Spleen (tissue), 11 donors: ENCODE data around the gene ATP4B. TPM values are rescaled to one million over a fixed set of nuclear protein-coding genes. Genes with fewer than 3 reads are reported as not detected.

Source experiments
- DNase-seq: peaks from one replicate; pipeline ENCODE4 v3.0.0-alpha.2; 2020
- H3K27ac ChIP-seq, 8 donors: fragments of 200-600 bp; sonication (generic) in 7 of 8; 1 replicate in 4 of 8; 2 replicates in 4 of 8; pipeline versions ENCODE4 v1.5.0 to v1.8.0; 2016 to 2021; ENCODE audit warnings: inconsistent platforms in 4 of 8, mild to moderate bottlenecking in 4 of 8, moderate library complexity in 1 of 8
- H3K27me3 ChIP-seq, 7 donors: fragments of 200-600 bp; sonication (generic) in 6 of 7; replicated peaks in 1 of 7; 1 replicate in 4 of 7; 2 replicates in 3 of 7; pipeline versions ENCODE4 v1.5.0 to v1.8.0; 2016 to 2021; ENCODE audit warnings: inconsistent platforms in 3 of 7, mild to moderate bottlenecking in 1 of 7
- H3K36me3 ChIP-seq, 6 donors: fragments of 200-600 bp; sonication (generic) in 5 of 6; 1 replicate in 4 of 6; 2 replicates in 2 of 6; pipeline versions ENCODE4 v1.5.0 to v1.8.0; 2016 to 2021; ENCODE audit warnings: inconsistent platforms in 2 of 6
- H3K4me1 ChIP-seq, 6 donors: fragments of 200-600 bp; sonication (generic) in 5 of 6; 1 replicate in 3 of 6; 2 replicates in 3 of 6; pipeline versions ENCODE4 v1.5.0 to v1.8.0; 2016 to 2021; ENCODE audit warnings: inconsistent platforms in 3 of 6
- H3K4me3 ChIP-seq, 8 donors: fragments of 200-600 bp; sonication (generic) in 7 of 8; 1 replicate in 4 of 8; 2 replicates in 4 of 8; pipeline versions ENCODE4 v1.5.0 to v1.8.0; 2016 to 2021; ENCODE audit warnings: inconsistent platforms in 4 of 8, mild to moderate bottlenecking in 4 of 8, moderate library complexity in 2 of 8
- H3K9me3 ChIP-seq, 8 donors: fragments of 200-600 bp; sonication (generic) in 7 of 8; 1 replicate in 4 of 8; 2 replicates in 4 of 8; pipeline versions ENCODE4 v1.5.0 to v1.8.0; 2016 to 2021; ENCODE audit warnings: inconsistent platforms in 4 of 8
- POLR2A ChIP-seq, 3 donors: fragments of 450-650 bp; IDR thresholded peaks; one replicate each; pipeline ENCODE4 v1.5.1; 2017; ENCODE audit warnings: antibody characterized with exemption in 3 of 3, mild to moderate bottlenecking in 1 of 3
- POLR2AphosphoS5 ChIP-seq, 3 donors: sonication (generic); formaldehyde crosslinking; IDR thresholded peaks; one replicate each; pipeline ENCODE4 v1.5.1; 2017; ENCODE audit warnings: antibody characterized with exemption in 3 of 3
- WGBS, 5 donors: extraction: QIAGEN DNeasy Blood & Tissue Kit in 3 of 5; methylation state at CpG; one replicate each; pipeline versions ENCODE4 v1.1.5 to v1.1.7; 2013 to 2018; 5-methylcytosine and 5-hydroxymethylcytosine counted together
- intact Hi-C: fragments of 100-400 bp; cut with DNase I; formaldehyde crosslinking; loops from one replicate; pipeline ENCODE4 v1.15.0; 2023; ENCODE audit warnings: low total_unique reads
- polyA plus RNA-seq, 3 donors: library from polyadenylated mRNA; stranded (reverse); fragments of 200-250 nt; gene quantifications; one replicate each; pipeline ENCODE4 v1.2.1, GENCODE V29; 2013
- total RNA-seq, 7 donors: library from RNA; depleted of rRNA in 3 of 7; stranded (reverse); fragments of >200 nt in 3 of 7; fragmentation: NEBNext Ultra II Directional in 4 of 7; extraction: Animal tissue kit (Norgen Biotek cat#: 25700) in 4 of 7; gene quantifications; one replicate each; pipeline versions ENCODE4 v1.1.0 to v1.2.1, GENCODE V29; 2016 to 2021
- TF ChIP-seq, protein P1 (sequence below), 11 experiments: fragments of 200-600 bp in 7 of 11; fragments of 450-650 bp in 4 of 11; sonication (generic) in 4 of 11; IDR thresholded peaks in 8 of 11; conservative IDR thresholded peaks in 3 of 11; 1 replicate in 7 of 11; 2 replicates in 4 of 11; pipeline versions ENCODE4 v1.4.0 to v1.8.0; 2016 to 2021; ENCODE audit warnings: antibody characterized with exemption in 11 of 11, inconsistent platforms in 4 of 11, mild to moderate bottlenecking in 1 of 11
- donor health status: healthy with polysubstance abuse.
- donor health status: DM: no; HTN: no; CAD: no; lungs with moderate emphysema.
- donor health status: DM: no; HTN: no; CAD: no.
- donor health status: Bipolar disorder and iron deficiency.
- donor health status: healthy.
- donor health status: DM: no; HTN: no; CAD: no.
- donor health status: DM: yes; HTN: yes; CAD: no.

Gene ATP4B
- total and polyA plus RNA-seq, 10 donors: 0.09 to 0.46 (median 0.23) TPM; not detected in 4

DNA sequence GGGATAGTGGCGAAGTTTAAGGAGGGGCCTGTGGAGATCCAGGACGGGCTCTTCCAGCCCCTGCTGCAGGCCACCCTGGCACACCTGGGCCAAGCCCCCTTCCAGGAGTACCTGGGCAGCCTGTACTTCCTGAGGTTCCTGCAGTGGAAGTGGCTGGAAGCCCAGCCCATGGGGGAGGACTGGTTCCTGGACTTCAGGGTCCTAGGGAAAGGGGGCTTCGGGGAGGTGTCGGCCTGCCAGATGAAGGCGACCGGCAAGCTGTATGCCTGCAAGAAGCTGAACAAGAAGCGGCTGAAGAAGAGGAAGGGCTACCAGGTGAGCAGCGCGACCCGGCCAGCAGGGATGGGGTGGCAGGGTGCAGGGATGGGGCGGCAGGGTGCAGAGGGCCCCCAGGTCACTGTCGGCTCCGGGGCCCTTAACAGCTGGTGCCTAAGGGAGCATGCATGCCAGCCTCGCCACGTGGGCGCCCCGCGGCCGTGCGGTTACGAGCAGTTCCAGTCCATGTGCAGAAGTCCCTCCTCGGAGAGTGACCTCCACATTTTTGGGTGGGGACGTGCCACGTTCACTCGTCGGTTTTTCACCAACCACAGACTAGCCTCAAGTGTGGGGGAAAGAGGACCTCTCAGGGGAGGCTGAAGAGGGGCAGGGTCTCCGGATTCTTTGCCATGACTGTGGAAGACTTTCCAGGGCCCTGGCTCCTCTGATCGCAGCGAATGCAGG is 9.9 kb upstream of the ATP4B start:
- Histone ChIP-seq H3K4me1 (no peaks in the 10 kb centered on the region), H3K4me3 (no peak overlapping the region), H3K36me3 (no peaks in the 10 kb centered on the region), H3K9me3 (no peaks in the 10 kb centered on the region), H3K27ac (no peak overlapping the region), H3K27me3 (peaks cover 0 to 6% (median 0%) of the 10 kb centered on the region in 7 donors)
- intact Hi-C loops: no loop called here
- peak; percentile 59 for DNase-seq
- TF ChIP-seq, protein P1, sequence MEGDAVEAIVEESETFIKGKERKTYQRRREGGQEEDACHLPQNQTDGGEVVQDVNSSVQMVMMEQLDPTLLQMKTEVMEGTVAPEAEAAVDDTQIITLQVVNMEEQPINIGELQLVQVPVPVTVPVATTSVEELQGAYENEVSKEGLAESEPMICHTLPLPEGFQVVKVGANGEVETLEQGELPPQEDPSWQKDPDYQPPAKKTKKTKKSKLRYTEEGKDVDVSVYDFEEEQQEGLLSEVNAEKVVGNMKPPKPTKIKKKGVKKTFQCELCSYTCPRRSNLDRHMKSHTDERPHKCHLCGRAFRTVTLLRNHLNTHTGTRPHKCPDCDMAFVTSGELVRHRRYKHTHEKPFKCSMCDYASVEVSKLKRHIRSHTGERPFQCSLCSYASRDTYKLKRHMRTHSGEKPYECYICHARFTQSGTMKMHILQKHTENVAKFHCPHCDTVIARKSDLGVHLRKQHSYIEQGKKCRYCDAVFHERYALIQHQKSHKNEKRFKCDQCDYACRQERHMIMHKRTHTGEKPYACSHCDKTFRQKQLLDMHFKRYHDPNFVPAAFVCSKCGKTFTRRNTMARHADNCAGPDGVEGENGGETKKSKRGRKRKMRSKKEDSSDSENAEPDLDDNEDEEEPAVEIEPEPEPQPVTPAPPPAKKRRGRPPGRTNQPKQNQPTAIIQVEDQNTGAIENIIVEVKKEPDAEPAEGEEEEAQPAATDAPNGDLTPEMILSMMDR (IDR thresholded peaks at IDR 0.05 in 8 of 11, conservative IDR thresholded peaks at IDR 0.05 in 3 of 11): no peak
- no peak for TF ChIP-seq POLR2AphosphoS5 (IDR thresholded peaks at IDR 0.05)
- TF ChIP-seq POLR2A (IDR thresholded peaks at IDR 0.05): no peak
- 84 to 93% (median 89%) methylated on average over 27 to 29 of the region's 29 CpGs for WGBS, 5 donors

DNA sequence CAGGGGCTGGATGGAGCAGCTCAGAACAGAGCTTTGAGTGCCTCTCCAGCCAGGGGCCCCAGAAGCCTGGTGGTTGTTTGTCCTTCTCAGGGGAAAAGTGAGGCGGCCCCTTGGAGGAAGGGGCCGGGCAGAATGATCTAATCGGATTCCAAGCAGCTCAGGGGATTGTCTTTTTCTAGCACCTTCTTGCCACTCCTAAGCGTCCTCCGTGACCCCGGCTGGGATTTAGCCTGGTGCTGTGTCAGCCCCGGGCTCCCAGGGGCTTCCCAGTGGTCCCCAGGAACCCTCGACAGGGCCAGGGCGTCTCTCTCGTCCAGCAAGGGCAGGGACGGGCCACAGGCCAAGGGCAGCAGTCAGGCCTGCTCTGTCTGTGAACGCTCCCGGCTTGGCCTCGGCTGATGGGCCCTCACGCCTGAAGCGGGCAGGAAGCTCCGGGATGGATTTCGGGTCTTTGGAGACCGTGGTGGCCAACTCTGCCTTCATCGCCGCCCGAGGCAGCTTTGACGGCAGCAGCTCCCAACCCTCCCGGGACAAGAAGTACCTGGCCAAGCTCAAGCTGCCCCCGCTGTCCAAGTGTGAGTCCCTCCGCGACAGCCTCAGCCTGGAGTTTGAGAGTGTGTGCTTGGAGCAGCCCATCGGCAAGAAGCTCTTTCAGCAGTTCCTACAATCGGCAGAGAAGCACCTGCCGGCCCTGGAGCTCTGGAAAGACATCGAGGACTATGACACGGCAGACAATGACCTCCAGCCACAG is 9.1 kb upstream of the ATP4B start, which contains the start of gene GRK1:
Gene GRK1, plus strand, starts transcription at position 269 of the 751 bp plus-strand sequence. Its CDS starts 168 bp downstream, at position 437.
- Histone ChIP-seq H3K27me3 (peaks cover 0 to 6% (median 0%) of the 10 kb centered on the region in 7 donors), H3K4me3 (no peak within 1 kb of the TSS), H3K27ac (no peak within 1 kb of the TSS), H3K36me3 (no peaks in the 10 kb centered on the region), H3K4me1 (no peaks in the 10 kb centered on the region), H3K9me3 (peaks cover 0 to 5% (median 2%) of the 10 kb centered on the region in 8 donors)
- intact Hi-C loops: no loop called here
- peak; percentile 72 for DNase-seq
- 81 to 85% (median 81%) methylated on average over 12 to 32 of the region's 32 CpGs for whole genome bisulfite sequencing, 5 donors
- TF ChIP-seq, protein P1 (IDR thresholded peaks at IDR 0.05 in 8 of 11, conservative IDR thresholded peaks at IDR 0.05 in 3 of 11): no peak
- TF ChIP-seq POLR2A (IDR thresholded peaks at IDR 0.05): no peak
- TF ChIP-seq POLR2AphosphoS5 (IDR thresholded peaks at IDR 0.05): no peak

DNA sequence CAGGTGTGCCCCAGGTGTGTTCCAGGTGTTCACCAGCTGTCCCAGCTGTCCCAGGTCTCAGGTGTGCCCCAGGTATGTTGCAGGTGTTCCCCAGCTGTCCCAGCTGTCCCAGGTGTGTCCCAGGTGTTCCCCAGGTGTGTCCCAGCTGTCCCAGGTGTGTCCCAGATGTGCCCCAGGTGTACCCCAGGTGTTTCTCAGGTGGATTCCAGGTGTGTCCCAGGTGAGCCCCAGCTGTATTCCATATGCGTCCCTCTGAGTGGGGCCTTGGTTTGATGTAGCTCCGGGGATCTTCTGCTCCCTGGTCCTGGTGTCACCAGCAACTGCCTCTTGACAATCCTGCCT is 8.3 kb upstream of the ATP4B start:
- 81 to 93% (median 91%) methylated on average over 2 of the region's 2 CpGs for WGBS, 5 donors
- peak; percentile 20 for DNase-seq
- H3K4me3 ChIP-seq: no peak overlapping the region
- peaks cover 0 to 13% (median 11%) of the 10 kb centered on the region in 8 donors for H3K9me3 ChIP-seq
- H3K27me3 ChIP-seq: peaks cover 0 to 6% (median 0%) of the 10 kb centered on the region in 7 donors
- intact Hi-C loops: no loop called here
- no peaks in the 10 kb centered on the region for H3K4me1 ChIP-seq
- TF ChIP-seq POLR2AphosphoS5 (IDR thresholded peaks at IDR 0.05) (no peak), POLR2A (IDR thresholded peaks at IDR 0.05) (no peak)
- TF ChIP-seq, protein P1 (IDR thresholded peaks at IDR 0.05 in 8 of 11, conservative IDR thresholded peaks at IDR 0.05 in 3 of 11): no peak
- no peak overlapping the region for H3K27ac ChIP-seq
- H3K36me3 ChIP-seq: no peaks in the 10 kb centered on the region
